ENCODE results near the gene RSF1.
"Not testable (repeated sequence)": the region's sequence is repeated elsewhere in the genome, so short reads cannot be mapped to it uniquely, and the experiment has no call there.

RSF1 gene, protein sequence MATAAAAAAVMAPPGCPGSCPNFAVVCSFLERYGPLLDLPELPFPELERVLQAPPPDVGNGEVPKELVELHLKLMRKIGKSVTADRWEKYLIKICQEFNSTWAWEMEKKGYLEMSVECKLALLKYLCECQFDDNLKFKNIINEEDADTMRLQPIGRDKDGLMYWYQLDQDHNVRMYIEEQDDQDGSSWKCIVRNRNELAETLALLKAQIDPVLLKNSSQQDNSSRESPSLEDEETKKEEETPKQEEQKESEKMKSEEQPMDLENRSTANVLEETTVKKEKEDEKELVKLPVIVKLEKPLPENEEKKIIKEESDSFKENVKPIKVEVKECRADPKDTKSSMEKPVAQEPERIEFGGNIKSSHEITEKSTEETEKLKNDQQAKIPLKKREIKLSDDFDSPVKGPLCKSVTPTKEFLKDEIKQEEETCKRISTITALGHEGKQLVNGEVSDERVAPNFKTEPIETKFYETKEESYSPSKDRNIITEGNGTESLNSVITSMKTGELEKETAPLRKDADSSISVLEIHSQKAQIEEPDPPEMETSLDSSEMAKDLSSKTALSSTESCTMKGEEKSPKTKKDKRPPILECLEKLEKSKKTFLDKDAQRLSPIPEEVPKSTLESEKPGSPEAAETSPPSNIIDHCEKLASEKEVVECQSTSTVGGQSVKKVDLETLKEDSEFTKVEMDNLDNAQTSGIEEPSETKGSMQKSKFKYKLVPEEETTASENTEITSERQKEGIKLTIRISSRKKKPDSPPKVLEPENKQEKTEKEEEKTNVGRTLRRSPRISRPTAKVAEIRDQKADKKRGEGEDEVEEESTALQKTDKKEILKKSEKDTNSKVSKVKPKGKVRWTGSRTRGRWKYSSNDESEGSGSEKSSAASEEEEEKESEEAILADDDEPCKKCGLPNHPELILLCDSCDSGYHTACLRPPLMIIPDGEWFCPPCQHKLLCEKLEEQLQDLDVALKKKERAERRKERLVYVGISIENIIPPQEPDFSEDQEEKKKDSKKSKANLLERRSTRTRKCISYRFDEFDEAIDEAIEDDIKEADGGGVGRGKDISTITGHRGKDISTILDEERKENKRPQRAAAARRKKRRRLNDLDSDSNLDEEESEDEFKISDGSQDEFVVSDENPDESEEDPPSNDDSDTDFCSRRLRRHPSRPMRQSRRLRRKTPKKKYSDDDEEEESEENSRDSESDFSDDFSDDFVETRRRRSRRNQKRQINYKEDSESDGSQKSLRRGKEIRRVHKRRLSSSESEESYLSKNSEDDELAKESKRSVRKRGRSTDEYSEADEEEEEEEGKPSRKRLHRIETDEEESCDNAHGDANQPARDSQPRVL (N-terminal part only)

DNA sequence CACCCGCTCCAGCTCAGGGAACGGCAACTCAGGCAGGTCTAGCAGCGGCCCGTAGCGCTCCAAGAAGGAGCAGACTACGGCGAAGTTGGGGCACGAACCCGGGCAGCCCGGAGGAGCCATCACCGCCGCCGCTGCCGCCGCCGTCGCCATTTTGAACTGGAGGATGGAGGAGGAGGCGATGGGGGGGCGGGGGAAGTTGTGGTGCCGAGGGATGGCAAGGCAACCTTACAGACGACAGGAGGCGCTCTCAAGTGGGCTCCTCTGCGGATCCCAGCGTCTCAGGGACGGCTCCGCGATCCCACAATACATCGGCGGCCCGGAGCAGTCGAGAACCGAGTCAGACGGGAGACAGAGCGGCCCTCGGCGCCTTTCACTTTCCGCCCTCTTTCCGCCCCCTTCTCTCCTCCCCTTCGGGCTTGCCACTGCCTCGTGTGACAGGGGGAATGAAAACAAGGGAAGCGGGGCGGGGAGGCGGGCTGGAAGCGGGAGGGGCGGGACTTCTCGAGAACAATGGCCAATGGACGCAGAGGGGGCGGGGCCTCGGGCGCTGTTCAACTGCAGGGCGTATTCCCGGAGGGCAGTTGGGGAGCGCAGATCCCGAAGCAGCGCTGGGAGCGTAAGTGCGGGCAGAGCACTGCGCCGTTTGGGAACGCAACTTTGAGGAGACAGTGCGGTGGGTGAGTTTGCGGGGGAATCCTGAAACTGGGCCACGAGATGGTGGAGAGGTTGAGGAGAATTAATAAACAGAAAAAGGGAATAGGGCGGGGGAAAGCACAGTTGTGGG, at the start of gene RSF1, which contains the start of gene AAMDC:
RSF1 (minus strand) TSS at position 158 of the 784 bp plus-strand sequence; CDS start at position 150, 8 bp downstream.
AAMDC (plus strand) TSS at position 580 of the 784 bp plus-strand sequence. CDS start 21,353 bp downstream, outside the sequence.
- DNase-seq, result peak; percentile 99

DNA sequence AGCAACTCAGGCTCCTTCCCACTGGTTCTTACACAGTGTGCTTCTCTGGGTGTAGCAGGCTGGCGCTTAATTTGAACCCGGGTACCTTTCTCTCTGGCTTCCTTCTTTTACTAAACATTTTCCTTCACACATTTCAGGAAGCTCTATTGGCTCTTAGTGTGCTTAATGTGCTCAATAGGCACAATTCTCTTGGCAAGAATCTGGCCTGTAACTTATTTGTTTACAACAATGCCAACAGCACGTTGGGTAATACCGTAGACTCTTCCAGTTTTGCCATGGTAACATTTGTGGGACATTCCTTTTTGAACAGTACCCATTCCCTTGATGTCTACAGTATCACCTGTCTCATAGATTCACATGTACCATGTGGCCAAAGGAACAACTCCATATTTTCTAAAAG, 48.2 kb upstream of the RSF1 start:
- no peak for DNase-seq

DNA sequence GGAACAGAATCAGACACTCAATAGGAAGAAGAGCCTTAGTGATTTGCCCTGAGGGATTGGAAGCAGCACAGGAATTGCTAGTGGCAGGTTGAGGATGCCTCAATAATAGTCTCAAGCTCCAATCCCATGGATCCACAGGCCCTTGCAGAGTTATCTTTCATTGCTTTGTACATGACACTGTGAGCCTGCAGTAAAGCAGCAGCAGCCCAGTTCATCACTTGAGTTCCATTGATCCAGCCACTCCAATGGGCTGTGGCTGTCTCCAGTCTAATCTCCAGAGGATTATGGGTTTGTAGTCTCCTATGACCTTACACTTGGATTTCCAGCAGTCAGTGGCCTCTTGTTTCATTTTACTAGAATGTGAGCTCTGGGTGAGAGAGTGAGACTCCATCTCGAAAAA, 45.8 kb upstream of the RSF1 start:
- DNase-seq, result no peak

DNA sequence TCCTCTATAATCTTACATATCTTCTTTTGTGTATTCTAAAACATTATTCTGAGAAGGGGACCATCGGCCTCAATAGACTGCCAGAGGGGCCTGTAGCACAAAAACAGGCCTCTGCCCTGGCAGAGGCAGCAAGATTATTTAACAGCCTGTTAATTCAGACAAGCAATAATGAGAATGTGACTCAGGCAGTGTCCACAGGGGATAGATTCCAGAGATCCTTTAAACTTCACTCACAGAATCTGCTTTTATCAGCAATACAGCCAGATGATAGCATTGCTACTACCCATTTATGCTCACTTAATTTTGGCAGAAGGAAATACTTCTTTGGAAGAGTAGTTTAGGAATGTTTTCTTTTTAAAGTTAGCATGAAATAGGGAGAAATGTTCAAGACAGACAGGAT, 45.3 kb upstream of the RSF1 start:
- DNase-seq, result no peak

DNA sequence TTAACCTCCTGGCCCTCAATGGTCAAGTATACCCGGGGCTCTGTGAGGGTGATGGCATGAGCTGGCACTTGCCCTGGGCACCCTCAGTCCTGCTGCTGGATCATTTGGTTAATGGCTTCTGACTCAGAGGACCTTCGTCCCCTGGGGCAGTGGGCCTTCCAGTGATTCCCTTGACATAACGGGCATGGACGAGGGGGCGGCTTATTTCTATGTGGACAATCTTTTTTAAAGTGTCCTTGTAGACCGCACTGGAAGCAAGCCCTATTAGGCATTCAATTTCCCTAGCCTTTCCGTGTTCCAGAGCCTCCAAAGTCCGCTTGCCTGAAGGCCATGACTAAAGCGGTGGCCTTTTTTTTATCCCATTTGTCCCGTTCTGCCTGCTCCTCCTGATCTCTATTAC, 40.9 kb upstream of the RSF1 start:
- DNase-seq, result not testable (repeated sequence)

DNA sequence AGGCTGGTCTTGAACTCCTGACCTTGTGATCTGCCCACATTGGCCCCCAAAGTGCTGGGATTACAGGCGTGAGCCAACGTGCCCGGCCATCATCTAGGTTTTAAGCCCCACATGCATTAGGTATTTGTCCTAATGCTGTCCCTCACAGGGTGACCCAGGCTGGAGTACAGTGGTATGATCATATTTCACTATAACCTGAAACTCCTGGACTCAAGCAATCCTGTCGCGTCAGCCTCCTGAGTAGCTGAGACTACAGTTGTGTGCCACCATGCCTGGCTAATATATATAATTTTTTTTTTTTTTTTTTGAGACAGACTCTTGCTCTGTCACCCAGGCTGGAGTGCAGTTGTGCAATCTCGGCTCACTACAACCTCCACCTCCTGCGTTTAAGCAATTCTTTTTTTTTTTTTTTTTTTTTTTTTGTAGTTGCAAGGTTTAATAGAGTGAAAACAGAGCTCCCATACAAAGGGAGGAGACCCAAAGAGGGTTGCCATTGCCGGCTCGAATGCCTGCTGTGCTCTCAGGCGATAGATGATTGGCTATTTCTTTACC, 37.5 kb upstream of the RSF1 start:
- DNase-seq, result not testable (repeated sequence)

DNA sequence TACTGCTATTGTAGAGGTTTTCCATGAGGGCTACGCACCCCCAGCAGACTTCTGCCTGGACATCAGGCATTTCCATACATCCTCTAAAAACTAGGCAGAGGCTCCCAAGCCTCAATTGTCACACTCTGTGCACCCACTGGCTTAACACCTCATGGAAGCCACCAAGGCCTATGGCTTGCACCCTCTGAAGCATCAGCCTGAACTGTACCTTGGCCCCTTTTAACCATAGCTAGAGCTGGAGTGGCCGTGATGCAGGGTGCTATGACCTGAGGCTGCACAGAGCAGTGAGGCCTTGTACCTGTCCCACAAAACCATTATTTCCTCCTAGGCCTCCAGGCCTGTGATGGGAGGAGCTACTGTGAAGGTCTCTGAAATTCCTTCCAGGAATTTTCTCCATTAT, 34.3 kb upstream of the RSF1 start:
- DNase-seq, result no peak

DNA sequence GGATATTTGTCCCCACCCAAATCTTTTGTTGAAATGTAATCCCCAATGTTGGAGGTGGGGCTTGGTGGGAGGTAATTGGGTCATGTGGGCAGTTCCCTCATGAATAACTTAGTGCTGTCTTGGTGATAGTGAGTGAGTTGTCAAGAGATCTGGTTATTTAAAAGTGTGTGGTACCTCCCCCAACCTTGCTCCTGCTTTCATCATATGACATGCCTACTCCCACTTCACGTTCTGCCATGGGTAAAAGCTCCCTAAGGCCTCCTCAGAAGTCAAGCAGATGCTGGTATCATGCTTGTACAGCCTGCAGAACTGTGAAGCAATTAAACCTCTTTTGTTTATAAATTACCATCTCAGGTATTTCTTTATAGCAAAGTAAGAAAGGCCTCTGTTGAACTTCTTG, 31.0 kb upstream of the RSF1 start:
- DNase-seq, result no peak

DNA sequence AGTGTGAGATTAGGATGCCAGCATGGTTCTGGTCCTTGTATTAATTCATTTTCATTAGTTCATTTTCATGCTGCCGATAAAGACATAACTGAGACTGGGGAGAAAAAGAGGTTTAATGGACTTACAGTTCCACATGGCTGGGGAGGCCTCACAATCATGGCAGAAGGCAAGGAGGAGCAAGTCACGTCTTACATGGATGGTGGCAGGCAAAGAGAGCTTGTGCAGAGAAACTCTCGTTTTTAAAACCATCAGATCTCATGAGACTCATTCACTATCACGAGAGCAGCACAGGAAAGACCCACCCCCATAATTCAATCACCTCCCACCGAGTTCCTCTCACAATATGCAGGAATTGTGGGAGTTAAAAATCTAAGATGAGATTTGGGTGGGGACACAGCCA, 23.2 kb upstream of the RSF1 start:
- not testable (repeated sequence) for DNase-seq

DNA sequence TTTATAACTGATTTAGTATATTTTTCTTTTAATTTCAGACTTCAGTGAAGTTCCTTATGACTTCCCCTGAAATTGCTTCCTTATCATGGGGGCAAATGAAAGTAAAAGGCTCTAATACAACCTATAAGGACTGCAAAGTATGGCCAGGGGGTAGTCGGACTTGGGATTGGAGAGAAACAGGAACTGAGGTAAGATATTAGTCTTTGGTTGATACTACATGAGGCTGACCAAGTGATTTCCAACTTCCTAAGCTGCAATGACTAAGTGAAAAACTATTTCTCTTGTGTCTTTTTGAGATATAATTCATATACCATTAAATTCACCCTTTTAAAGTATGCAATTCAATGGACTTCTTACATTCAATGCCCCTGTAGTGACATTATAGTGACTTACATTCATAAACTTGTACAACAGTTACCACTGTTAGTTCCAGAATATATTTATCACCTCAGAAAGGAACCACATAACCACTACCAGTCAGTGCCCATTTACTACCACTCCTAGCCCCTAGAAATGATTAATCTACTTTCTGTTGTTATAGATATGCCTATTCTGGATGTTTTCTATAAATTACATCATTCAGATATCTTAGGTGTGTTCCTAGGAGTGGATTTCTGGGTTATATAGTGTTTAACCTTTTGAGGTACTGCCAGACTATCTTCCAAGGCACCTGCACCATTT, 22.1 kb upstream of the RSF1 start:
- DNase-seq, result no peak

DNA sequence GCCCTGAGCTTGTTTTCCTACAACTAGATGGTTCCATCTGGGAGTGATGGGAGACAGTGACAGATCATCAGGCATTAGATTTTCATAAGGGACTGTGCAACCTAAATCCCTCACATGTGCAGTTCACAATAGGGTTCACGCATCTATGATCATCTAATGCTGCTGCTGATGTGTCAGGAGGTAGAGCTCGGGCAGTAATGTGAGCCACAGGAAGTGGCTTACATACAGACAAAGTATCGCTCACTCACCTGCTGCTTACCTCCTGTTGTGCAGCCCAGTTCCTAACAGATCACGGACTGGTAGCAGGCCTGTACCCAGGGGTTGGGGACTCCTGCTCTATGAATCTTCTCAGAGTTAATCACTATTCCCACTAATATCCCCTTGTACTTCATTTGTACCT, 12.8 kb upstream of the RSF1 start:
- DNase-seq, result no peak

DNA sequence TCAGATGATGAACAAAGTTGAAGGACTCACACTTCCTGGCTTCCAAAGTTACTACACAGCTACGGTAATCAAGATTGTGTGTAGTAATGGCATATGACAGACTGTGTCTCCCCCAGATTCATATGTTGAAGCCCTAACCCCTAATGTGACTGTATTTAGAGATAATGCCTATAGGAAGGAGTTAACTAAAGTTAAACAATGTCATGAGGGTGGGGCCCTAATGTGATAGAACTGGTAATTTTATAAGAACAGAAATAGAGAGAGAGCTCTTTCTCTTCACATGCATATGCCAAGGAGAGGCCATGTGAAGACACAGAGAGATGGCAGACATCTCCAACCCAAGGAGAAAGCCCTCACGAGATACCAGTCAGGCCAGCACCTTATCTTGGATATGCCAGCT, 8.4 kb upstream of the RSF1 start:
- no peak for DNase-seq

DNA sequence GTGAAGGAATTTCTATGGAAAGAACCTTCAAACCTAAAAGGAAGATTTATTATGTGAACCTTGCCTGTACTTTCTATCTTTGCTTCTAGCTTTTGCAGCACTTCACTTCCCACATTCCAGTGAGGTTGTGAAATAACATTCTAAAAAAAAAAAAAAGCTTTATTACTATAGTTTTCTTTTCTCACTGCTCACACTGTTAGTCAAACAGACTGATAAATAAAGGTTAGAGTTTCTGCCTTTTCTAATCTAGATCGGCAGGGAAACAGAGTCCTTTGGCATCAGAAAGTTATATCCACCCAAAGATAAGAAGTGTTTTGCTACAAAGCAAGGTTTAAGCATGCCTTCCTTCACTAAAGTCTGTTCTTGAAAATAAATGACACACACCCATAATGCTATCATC, 3.3 kb upstream of the RSF1 start:
- no peak for DNase-seq

DNA sequence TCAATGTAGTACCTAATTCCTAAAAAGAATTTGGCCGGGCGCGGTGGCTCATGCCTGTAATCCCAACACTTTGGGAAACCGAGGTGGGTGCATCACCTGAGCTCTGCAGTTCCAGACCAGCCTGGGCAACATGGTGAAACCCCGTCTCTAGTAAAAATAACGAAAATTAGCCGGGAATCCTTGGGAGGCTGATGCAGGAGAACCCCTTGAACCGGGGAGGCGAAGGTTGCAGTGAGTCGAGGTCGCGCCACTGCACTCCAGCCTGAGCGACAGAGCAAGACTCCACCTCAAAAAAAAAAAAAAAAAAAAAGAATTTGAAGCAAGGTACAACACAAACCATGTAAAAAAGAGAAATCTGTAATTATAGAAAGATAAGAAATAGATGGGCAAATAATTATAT, 1.6 kb upstream of the RSF1 start:
- not testable (repeated sequence) for DNase-seq

DNA sequence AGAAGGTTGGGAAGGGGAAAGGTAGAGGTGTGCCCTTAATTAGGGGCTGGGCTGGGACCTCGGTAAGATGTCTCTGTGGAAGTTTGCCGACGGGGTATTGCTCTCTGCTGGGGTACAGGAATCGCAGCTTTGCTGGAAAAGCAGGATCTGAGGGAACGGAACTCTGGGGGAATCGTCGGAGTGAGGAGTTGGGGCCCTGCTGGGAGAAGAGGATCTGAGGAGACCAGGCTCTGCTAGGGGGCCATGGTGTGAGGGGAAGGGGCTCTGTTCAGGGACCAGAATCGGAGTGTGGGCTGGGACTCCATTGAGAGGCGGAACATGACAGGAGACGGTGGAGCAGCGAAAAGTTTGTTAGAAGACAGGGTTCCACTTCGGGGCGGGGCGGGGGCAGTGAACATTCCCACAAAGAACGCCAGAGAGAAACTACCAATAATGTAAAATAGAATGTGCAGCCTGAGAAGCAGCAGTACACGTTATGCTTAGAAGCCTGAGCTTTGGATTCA, 878 bp upstream of the RSF1 start:
- peak; percentile 27 for DNase-seq

DNA sequence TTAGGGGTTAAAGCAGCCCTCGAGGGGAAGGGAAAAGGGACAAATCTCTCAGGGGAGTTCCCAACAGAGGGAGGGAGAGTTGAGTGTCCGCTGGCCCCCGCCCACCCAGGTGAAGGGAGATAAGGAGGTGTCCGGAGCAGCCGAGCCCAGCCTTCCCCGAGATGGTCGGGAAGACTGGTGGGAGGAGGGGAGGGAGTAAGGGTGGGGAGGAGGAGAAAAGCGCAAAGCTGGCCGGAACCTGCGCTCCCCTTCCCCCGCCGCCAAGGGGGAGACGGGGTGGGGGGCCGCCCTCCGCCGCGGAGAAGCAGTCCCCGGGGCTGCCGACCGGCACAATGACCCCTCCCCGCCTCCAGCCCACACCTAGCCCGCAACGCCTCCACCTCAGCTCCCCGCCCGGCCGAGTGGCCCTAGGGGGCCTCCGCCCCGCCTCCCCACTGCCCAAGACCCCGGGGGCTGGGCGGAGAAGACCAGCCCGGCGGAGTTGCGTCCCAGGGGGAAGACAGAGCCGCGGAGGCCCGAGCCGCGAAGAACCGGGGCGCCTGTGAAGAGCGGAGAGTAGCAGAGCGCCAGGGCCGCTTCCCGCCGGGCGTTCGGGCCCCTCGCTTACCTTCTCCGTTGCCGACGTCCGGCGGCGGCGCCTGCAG, 479 bp downstream of the RSF1 start:
- peak; percentile 28 for DNase-seq

DNA sequence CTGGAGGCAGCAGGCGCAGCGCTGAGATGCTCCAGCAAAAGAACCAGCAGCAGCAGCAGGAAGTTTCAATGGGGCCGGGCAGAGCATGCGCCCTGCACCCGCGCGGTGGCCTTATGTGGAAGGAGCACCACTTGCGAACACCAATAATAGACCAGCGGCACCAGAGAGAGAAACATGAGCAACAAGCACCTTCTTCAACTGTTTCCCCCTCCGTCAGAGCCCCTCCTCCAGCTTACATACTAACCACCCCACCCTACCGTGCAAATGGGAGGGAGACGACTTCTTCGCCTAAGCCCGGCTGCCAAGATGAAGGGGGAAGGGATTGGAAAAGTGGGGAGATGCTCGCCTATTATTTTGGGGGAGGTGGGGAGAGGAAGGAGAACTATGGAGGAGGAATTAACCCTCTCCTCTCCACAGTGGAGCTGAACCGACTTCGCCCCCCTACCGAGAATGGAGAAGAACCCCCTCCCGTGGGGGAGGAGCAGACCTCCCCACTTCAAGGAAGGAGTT, 1.1 kb downstream of the RSF1 start:
- DNase-seq, result peak; percentile 88

DNA sequence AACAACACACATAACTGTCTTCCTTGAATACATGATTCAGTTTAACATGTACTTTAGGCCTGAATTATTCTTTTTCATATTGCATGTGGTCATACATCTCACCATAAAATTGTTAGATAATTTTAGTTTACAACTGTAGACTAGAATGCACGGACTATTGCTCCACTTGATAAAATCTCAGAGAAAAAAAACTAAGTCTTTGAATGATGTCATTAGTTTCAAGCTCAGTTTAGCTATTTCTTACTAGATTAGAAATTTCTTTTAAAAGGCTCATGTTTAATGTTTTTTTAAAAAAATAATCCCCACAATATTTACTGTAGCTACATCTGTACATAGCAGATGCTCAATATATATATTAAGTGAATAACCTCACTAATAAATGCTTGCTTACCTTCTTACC, 5.1 kb downstream of the RSF1 start:
- no peak for DNase-seq

DNA sequence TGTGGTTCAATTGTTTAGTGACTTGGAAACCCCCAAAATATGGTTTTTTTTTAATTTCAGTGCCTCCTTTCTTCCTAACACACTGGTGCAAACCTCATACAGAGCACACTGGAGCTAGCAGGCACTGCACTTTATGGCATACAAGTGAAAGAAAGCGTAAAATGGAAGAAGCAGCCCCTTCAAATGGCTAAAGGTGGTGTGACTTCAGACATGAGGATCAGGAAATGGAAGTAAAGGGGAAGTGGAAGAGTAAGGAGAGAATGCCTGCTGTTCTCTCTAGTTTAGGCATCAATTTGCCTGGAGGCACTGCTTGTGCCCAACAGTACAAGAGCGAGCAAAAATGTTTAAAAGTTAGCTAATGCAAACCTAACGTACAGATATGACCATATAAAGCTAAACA, 5.7 kb downstream of the RSF1 start:
- no peak for DNase-seq

DNA sequence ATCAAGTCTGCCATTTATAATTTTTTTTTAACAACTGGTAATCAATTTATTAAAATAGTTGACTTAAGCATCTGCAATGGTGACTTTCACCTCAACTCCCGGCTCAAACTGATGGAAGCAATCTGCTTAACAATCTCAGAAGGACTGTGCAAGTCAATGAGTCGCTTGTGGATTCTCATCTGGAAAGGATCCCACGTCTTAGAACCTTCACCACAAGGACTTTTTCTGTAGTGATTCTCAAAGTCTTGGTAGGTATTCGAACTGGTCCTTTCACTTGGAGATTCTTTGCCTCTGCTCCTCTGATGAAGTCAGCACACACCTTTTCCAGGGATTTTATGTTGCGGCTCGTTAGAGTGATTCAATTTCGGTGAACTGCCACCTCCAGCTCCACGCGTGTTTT, 7.3 kb downstream of the RSF1 start:
- no peak for DNase-seq

All from CD4-positive, alpha-beta T cell treated with Interleukin-17A for 4 hours (primary cell).